ENCODE results near the gene METTL26. TPM values are rescaled to one million over a fixed set of nuclear protein-coding genes. Genes with fewer than 3 reads are reported as not detected.

Gene METTL26
- 80.2 to 152 TPM (median 145 TPM) in 5 replicates for total RNA-seq (2022; extraction: Qiagen RNA extraction)

DNA sequence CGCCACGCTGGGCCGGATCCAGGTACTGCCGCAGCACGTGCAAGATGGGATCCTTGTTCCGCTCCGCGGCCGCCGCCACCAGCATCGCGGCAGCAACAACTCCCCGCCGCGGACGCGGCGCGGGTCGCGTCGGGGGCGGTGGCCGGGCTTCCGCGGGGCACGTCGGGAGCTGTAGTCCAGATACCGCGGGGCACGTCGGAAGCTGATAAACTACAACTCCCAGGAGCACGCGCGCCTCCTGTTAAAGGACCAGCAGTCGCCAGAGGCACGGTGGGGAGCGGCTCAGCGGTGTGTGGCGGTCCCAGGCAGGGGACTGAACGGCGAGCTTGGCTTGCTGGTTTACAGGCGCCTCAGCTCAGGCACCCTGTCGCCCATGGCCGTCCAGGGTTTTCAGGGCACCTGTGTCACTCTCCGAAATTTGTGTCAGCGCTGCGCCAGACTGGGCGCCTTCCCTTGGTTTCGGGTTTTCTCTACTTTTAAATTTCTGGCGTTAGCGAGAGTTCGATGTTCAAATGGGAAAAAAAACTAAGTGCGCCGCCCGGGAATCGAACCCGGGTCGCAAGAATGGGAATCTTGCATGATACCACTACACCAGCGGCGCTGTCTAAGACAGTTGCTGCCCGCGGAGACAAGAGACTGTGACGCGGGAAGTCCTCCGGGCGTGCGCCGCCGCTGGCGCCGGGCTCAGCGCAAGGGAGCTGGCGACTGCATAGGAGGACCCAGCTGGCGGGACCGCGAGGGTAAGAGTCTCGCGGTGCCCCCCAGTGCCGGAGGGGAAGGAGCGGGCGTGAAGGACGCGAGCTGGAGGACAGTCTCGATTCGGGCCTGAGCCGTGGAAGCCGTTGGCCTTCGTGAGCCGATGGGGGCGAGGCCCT is at the start of gene METTL26:
TSS of gene METTL26 (minus strand) at position 100 of the 875 bp plus-strand sequence. CDS start at position 85, 15 bp downstream.

DNA sequence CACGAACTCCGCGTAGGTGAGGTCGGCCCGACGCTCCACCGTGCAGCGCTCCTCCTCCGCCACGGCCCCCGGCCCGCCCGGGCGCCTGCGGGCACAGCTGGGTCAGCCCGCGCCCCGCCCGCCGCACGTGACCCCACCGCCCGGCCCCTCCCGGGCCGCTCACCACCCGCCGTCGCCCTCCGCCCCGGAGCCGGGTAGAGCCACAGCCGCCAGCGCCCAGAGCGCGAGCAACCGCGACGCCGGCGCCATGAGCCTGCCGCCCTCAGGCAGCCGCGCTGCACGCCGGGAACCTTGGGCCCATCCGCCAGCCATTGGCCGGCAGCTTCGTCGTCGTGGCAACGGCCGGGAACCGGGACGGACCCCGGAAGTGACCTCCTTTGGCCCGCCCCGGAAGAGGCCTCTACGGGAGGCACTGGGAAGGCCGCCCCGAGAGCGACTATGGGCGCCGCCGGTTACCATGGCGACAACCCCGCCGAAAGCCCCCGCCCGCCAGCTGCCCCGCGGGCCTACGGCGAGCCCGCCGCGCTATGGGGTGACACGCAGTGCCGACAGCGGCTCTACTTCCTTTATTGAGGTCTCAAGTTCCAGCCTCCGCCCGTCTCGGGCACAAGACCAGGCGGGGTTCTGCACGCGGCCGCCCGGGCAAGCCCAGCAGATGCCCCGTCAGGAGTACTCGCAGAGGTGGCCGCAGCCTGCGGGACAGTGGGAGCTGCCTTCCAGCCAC is 48.1 kb upstream of the METTL26 start, which contains the start of gene JMJD8:
TSS of gene JMJD8 (minus strand) at position 264 of the 724 bp plus-strand sequence. CDS start at position 249, 15 bp downstream.

DNA sequence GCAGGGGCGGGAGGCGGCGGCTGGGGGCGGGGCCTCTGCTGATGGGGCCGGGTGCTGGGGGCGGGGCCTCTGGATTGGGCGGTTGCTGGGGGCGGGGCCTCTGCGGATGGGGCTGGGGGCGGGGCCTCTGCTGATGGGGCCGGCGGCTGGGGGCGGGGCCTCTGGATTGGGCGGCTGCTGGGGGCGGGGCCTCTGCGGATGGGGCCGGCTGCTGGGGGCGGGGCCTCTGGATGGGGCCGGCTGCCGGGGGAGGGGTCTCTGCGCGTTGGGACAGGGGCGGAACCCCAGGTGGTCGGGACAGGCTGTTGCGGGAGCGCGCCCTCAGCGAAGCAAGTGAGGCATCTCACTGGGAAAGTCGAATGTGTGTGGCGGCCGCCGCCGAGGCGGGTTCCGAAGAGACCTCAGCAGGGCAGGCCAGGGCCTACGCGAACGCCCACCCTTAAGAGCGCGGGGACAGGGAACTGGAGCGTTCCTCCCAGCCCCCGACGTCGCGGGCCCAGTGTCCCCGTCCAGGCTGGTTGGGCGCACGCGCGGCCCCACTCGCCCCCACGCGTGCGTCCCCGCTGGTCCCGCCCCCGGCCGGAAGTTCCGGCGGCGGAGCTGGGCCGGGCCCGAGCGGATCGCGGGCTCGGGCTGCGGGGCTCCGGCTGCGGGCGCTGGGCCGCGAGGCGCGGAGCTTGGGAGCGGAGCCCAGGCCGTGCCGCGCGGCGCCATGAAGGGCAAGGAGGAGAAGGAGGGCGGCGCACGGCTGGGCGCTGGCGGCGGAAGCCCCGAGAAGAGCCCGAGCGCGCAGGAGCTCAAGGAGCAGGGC is 43.9 kb upstream of the METTL26 start, which contains the start of gene STUB1:
TSS of gene STUB1 (plus strand) at position 597 of the 811 bp plus-strand sequence. CDS start at position 713, 116 bp downstream.

DNA sequence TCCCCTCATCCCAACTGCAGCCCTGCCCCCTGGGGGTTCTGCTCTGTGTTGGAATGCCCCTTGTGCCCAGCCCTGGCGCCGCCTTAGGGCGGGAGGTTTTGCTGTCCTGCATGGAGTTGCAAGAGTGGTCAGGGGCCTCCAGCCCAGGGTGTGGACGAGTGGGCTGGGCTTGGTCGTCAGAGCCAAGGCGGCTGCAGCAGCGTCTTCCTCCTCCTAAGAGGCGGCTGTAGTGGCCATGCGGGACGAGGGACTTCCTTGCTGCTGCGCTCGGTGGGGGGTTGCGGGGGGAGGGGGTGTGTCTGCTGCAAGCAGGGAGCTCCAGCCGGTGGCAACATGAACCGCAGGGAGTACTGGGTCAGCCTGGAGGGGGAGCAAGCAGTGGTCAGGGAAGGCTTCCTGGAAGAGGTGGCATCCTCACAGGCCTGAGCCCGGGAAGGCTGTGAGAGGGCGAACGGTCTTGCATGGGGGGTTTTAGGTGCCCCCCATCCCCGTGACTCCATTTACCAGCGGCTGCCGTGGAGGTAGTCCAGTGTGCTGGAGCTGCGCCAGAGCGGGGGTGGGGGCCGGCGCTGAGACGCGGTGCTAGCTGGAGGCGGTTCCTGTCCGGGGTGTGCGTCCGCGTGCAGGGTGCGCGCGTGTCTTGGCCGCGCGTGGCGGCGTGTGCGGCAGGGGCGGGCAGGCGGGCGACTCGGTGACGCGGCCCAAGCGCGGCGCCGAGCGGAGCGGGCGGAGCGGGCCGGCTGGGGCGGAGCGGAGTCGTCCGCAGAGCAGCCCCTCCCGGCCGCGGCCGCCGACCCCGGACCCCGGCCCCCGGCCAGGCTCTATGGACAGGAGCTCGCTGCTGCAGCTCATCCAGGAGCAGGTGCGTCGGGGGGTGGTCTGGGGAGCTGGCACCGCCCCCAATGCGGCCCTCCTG is 39.1 kb upstream of the METTL26 start, which contains the start of gene RHBDL1:
TSS of gene RHBDL1 (plus strand) at position 704 of the 916 bp plus-strand sequence. CDS start at position 824, 120 bp downstream.

DNA sequence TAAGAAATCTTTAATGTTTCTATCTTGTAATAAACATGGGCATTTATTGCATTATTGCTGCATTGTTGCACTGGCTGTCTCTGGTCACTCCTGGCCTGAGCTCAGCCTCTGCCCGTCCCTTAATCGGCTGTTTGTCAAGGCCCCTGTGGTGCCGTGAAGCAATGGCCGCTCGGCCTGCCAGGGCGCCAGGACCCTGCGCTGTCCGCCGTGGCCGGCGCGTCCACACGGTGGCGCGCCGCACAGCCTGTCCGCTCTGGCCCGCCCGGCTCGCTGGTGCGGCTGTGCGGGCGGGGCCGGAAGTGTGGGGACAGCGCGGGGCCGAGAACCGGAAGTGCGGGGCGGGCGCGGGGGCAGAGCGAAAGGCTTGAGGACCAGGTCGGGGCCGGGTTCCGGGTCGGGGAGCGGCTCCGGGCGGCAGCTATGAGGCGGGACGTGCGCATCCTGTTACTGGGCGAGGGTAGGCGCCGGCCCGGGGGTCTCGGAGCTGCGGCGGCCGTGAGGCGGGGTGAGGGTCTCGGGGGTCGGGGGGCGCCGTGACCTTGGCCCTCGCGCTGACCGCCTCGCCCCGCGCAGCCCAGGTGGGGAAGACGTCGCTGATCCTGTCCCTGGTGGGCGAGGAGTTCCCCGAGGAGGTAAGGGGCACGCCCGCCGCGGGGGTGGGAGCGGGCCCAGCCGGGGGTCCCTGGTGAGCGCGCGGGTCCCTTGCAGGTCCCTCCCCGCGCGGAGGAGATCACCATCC is 31.8 kb upstream of the METTL26 start, which contains the start of gene RHOT2:
TSS of gene RHOT2 (plus strand) at position 353 of the 739 bp plus-strand sequence. CDS start at position 421, 68 bp downstream.

DNA sequence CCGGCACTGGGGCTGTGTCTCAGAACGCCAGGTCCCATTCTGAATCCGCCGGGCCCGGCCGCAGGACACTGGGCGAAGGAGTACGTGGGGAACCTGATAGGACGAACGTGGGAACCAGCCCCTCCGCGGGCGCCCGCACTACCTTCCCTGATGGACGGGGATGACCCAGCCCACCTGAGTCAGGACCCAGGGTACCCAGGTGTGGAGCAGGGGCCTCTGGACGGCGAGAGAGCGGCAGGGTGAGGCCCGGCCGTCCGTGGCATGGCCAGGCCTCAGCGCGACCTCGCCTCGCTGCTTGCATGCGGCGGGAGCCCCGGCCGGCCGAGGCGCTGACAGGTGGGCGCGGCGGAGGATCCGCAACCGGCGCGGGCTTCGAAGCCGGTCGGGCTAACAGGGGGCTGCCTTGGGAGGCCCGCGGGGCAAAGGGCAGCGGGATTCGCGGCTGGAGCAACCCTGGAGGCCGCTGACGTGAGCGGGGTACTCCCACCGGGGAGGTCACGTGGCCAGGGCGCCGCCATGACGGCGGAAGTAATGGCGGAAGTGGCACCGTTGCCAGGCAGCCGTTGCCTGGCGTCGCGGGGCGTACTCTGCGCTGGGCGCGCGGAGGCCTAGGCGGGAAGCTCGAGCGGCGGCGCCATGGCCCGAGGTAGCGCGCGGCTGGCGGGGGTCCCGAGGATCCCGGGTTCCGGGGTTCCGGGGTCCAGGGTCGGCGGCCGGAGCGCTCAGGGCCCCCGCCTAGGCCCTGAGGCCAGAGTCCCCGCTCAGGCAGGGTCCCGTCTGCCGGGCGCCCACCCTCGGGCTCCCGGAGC is 12.9 kb upstream of the METTL26 start, which contains the start of gene WDR90:
TSS of gene WDR90 (plus strand) at position 585 of the 809 bp plus-strand sequence. CDS start at position 637, 52 bp downstream.

DNA sequence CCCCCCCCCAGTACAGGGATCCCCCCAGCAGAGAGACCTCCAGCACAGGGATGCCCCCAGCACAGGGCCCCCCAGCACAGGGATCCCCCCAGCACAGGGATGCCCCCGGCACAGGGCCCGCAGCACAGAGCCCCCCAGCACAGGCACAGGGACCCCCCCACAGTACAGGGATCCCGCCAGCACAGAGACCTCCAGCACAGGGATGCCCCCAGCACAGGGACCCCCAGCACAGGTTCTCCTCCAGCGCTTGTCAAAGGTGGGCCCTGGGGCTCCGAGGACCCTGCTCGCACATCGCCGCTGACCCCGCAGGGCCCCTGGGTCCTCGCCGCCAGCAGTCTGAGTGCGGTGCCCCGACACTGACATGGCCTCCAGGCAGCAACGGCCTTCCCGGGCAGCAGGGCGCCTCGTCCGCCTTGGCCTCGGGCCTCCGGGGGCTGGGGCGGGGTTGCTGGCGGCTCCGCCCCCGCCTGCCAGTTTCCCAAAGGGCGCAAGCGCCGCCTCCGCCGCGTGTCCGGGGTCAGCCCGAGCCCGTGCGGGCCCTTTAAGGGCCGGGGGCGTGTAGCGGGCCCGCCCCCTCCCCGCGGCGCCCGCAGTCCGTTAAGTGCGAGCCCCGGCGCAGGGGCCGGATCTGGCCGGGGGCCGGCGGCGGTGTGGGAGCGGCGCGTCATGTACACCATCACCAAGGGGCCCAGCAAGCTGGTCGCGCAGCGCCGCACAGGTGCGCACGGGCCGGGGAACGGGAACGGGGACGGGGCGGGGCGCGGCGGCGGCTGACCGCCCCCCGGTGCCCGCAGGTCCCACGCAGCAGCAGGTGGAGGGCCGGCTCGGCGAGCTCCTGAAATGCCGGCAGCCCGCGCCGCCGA is 5.5 kb upstream of the METTL26 start, which contains the start of gene MCRIP2:
TSS of gene MCRIP2 (plus strand) at position 503 of the 863 bp plus-strand sequence. CDS start at position 667, 164 bp downstream.

DNA sequence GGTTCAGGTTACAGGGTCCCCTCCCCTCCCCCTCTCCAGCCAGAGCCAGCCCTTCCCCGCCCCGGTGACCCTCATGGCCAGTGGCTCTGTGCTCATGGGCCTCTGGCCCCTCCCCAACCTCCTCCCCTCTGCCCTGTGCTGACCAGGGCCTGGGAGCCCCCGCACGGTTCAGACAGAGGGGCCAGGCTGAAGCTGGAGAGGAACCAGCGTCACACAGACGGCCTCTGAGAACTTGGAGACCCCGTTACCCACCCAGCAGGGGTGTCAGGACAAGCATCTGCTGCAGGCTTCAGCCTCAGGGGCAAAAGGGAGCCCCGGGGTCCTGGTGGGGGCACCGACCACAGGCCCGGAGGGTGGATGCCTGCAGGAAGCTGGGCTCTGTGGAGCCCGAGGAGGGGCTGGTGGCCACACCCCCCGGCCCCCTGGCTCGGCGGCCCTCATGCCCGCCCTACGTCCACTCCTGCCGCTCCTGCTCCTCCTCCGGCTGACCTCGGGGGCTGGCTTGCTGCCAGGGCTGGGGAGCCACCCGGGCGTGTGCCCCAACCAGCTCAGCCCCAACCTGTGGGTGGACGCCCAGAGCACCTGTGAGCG is 5.2 kb downstream of the METTL26 start, which contains the start of gene WFIKKN1:
TSS of gene WFIKKN1 (plus strand) at position 171 of the 591 bp plus-strand sequence. CDS start at position 440, 269 bp downstream.

DNA sequence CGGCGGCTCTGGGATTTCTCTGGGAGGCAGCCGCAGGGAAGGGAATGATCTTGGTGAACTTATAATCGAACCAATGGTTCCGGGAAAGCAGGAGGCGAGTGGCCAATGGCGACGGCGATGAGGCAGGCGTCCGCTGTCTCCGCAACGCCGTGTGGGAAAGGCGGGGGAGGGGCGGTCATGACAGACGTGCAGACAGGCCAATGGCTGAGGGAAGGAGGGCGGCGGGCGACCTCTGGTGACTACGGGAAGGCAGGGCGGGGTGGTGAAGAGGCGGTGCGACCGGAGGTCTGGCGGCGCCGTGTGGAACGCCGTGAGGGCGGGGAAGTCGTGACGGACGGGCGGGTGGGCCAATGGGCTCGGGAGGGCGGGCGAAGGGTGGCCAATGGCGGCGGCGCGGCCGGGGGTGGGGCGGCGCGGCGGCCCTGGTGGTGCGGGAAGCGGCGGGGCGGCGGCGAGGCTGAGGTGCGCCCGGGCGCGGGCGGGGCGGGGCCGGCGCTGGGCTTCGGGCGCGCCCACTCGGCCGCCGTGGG is 46.4 kb downstream of the METTL26 start, which contains the start of gene RAB40C:
TSS of gene RAB40C (plus strand) at position 409 of the 530 bp plus-strand sequence. CDS start 226 bp downstream, outside the sequence.

Other genes with a start within 250 kb of the METTL26 start
- gene NME4, start 239.1 kb downstream of the METTL26 start, total RNA-seq (2022; extraction: Qiagen RNA extraction) = 274 to 468 TPM (median 443 TPM) in 5 replicates
- 19.7 to 30.5 TPM (median 29.6 TPM) in 5 replicates for gene DECR2, start 234.4 kb downstream of the METTL26 start, total RNA-seq (2022; extraction: Qiagen RNA extraction)
- 19.3 to 25.6 TPM (median 21.6 TPM) in 5 replicates for gene RAB11FIP3, start 210.7 kb downstream of the METTL26 start, total RNA-seq (2022; extraction: Qiagen RNA extraction)
- gene CAPN15, start 108.6 kb downstream of the METTL26 start, total RNA-seq (2022; extraction: Qiagen RNA extraction) = 43.1 to 85.3 TPM (median 79.8 TPM) in 5 replicates
- gene PRR35, start 75.9 kb downstream of the METTL26 start, total RNA-seq (2022; extraction: Qiagen RNA extraction) = 0.11 to 0.21 TPM (median 0.16 TPM) in 5 replicates
- 0.18 to 0.31 TPM (median 0.23 TPM) in 5 replicates for gene NHLRC4, start 69.3 kb downstream of the METTL26 start, total RNA-seq (2022; extraction: Qiagen RNA extraction)
- 29.7 to 46.5 TPM (median 42.0 TPM) in 5 replicates for gene PIGQ, start 66.3 kb downstream of the METTL26 start, total RNA-seq (2022; extraction: Qiagen RNA extraction)
- gene RAB40C, start 46.2 kb downstream of the METTL26 start, total RNA-seq (2022; extraction: Qiagen RNA extraction) = 13.6 to 21.0 TPM (median 19.8 TPM) in 5 replicates
- gene WFIKKN1, start 5.3 kb downstream of the METTL26 start, total RNA-seq (2022; extraction: Qiagen RNA extraction) = 0.10 to 0.22 TPM (median 0.17 TPM) in 5 replicates
- gene MCRIP2, start 5.5 kb upstream of the METTL26 start, total RNA-seq (2022; extraction: Qiagen RNA extraction) = 18.9 to 46.8 TPM (median 43.8 TPM) in 5 replicates
- 15.6 to 33.0 TPM (median 31.9 TPM) in 5 replicates for gene WDR90, start 13.1 kb upstream of the METTL26 start, total RNA-seq (2022; extraction: Qiagen RNA extraction)
- gene RHOT2, start 31.8 kb upstream of the METTL26 start, total RNA-seq (2022; extraction: Qiagen RNA extraction) = 60.9 to 107 TPM (median 100 TPM) in 5 replicates
- 0.35 to 2.0 TPM (median 1.6 TPM) in 5 replicates for gene RHBDL1, start 39.4 kb upstream of the METTL26 start, total RNA-seq (2022; extraction: Qiagen RNA extraction)
- gene STUB1, start 44.1 kb upstream of the METTL26 start, total RNA-seq (2022; extraction: Qiagen RNA extraction) = 81.2 to 132 TPM (median 119 TPM) in 5 replicates
- gene JMJD8, start 48.0 kb upstream of the METTL26 start, total RNA-seq (2022; extraction: Qiagen RNA extraction) = 59.4 to 85.3 TPM (median 82.4 TPM) in 5 replicates
- 4.4 to 6.5 TPM (median 6.0 TPM) in 5 replicates for gene WDR24, start 54.1 kb upstream of the METTL26 start, total RNA-seq (2022; extraction: Qiagen RNA extraction)
- gene FBXL16, start 69.5 kb upstream of the METTL26 start, total RNA-seq (2022; extraction: Qiagen RNA extraction) = 2.7 to 5.7 TPM (median 5.3 TPM) in 5 replicates
- gene METRN, start 78.8 kb upstream of the METTL26 start, total RNA-seq (2022; extraction: Qiagen RNA extraction) = 68.1 to 229 TPM (median 214 TPM) in 5 replicates
- 27.8 to 63.8 TPM (median 62.1 TPM) in 5 replicates for gene ANTKMT, start 84.8 kb upstream of the METTL26 start, total RNA-seq (2022; extraction: Qiagen RNA extraction)
- gene CCDC78, start 90.1 kb upstream of the METTL26 start, total RNA-seq (2022; extraction: Qiagen RNA extraction) = 3.5 to 7.1 TPM (median 6.3 TPM) in 5 replicates
- gene HAGHL, start 90.8 kb upstream of the METTL26 start, total RNA-seq (2022; extraction: Qiagen RNA extraction) = 13.9 to 21.0 TPM (median 20.3 TPM) in 5 replicates
- gene CIAO3, start 104.7 kb upstream of the METTL26 start, total RNA-seq (2022; extraction: Qiagen RNA extraction) = 19.6 to 27.7 TPM (median 25.6 TPM) in 5 replicates
- 2.1 to 3.7 TPM (median 2.5 TPM) in 5 replicates for gene MSLN, start 124.4 kb upstream of the METTL26 start, total RNA-seq (2022; extraction: Qiagen RNA extraction)
- 33.6 to 55.9 TPM (median 53.5 TPM) in 5 replicates for gene RPUSD1, start 152.1 kb upstream of the METTL26 start, total RNA-seq (2022; extraction: Qiagen RNA extraction)
- 15.9 to 33.5 TPM (median 29.7 TPM) in 5 replicates for gene CHTF18, start 152.3 kb upstream of the METTL26 start, total RNA-seq (2022; extraction: Qiagen RNA extraction)
- not detected in 5 replicates for gene GNG13, start 164.4 kb upstream of the METTL26 start, total RNA-seq (2022; extraction: Qiagen RNA extraction)